ENCODE measurements around the gene RTN4R.
"Not testable (repeated sequence)": the region's sequence is repeated elsewhere in the genome, so short reads cannot be mapped to it uniquely, and the experiment has no call there.

The RTN4R gene

GRCh38 chr22:20268279-20269012 lies at the start of gene RTN4R:
TSS of gene RTN4R (minus strand) at chr22:20268318. CDS start at chr22:20268092, 226 bp downstream.
- DNase-seq: peak in 1 of 2 experiments; percentile 15

GRCh38 chr22:20317402-20318042 lies 49.4 kb upstream of the RTN4R start:
- peak in 1 of 2 experiments; percentile 3 for DNase-seq

GRCh38 chr22:20316844-20317401 lies 48.8 kb upstream of the RTN4R start:
- DNase-seq: no peak

- no peak for DNase-seq
Measured at GRCh38 chr22:20316217-20316843, 48.2 kb upstream of the RTN4R start.

- DNase-seq: no peak
Measured at GRCh38 chr22:20315337-20316216, 47.5 kb upstream of the RTN4R start.

GRCh38 chr22:20314741-20315336 lies 46.7 kb upstream of the RTN4R start:
- not testable (repeated sequence) for DNase-seq

- not testable (repeated sequence) for DNase-seq
Measured at GRCh38 chr22:20314206-20314605, 46.1 kb upstream of the RTN4R start.

- DNase-seq: not testable (repeated sequence)
Measured at GRCh38 chr22:20313306-20314077, 45.4 kb upstream of the RTN4R start.

GRCh38 chr22:20312396-20313191 lies 44.5 kb upstream of the RTN4R start:
- no peak for DNase-seq

- not testable (repeated sequence) for DNase-seq
Measured at GRCh38 chr22:20311249-20312062, 43.3 kb upstream of the RTN4R start.

GRCh38 chr22:20310773-20311172 lies 42.7 kb upstream of the RTN4R start:
- not testable (repeated sequence) for DNase-seq

- not testable (repeated sequence) for DNase-seq
Measured at GRCh38 chr22:20310180-20310579, 42.1 kb upstream of the RTN4R start.

GRCh38 chr22:20308806-20309650 lies 40.9 kb upstream of the RTN4R start:
- not testable (repeated sequence) for DNase-seq

- DNase-seq: not testable (repeated sequence)
Measured at GRCh38 chr22:20307448-20308447, 39.6 kb upstream of the RTN4R start.

GRCh38 chr22:20306646-20307447 lies 38.7 kb upstream of the RTN4R start:
- not testable (repeated sequence) for DNase-seq

All from SW 1271 (cell line).